T-helper 1 cell treated with Interleukin-12 subunit alpha and Interleukin-12 subunit beta and Interleukin-4 antibody, amounts not matched to agents 30 μg/mL and 1 μg/mL, for 36 hours (primary cell): ENCODE results near the gene ROPN1L.
"Not testable (repeated sequence)": the region's sequence is repeated elsewhere in the genome, so short reads cannot be mapped to it uniquely, and the experiment has no call there.

ENCODE experiments used
- H3K27ac Mint-ChIP-seq: one replicate; pipeline ENCODE4 v1.8.0; 2021; ENCODE audit warnings: mild to moderate bottlenecking, mixed read lengths
- H3K27me3 Mint-ChIP-seq: one replicate; pipeline ENCODE4 v1.8.0; 2021; ENCODE audit warnings: low read depth, mixed read lengths
- H3K36me3 Mint-ChIP-seq: one replicate; pipeline ENCODE4 v1.8.0; 2021; ENCODE audit warnings: low read depth, mixed read lengths
- H3K4me1 Mint-ChIP-seq: one replicate; pipeline ENCODE4 v1.8.0; 2021; ENCODE audit warnings: low read depth, mixed read lengths
- H3K4me3 Mint-ChIP-seq: one replicate; pipeline ENCODE4 v1.8.0; 2021; ENCODE audit warnings: mild to moderate bottlenecking, moderate library complexity, mixed read lengths
- H3K9me3 Mint-ChIP-seq: one replicate; pipeline ENCODE4 v1.8.0; 2021; ENCODE audit warnings: mixed read lengths

The ROPN1L gene

GRCh38 chr5:10503997-10504793, 62.5 kb downstream of the ROPN1L start:
- Mint-ChIP-seq H3K27ac (no peak overlapping the region), H3K9me3 (no peaks in the 10 kb centered on the region), H3K27me3 (no peaks in the 10 kb centered on the region), H3K36me3 (no peaks in the 10 kb centered on the region), H3K4me3 (no peak overlapping the region), H3K4me1 (peaks cover 2% of the 10 kb centered on the region)

GRCh38 chr5:10505517-10506095, 63.9 kb downstream of the ROPN1L start:
- Mint-ChIP-seq H3K4me1 (peaks cover 2% of the 10 kb centered on the region), H3K36me3 (no peaks in the 10 kb centered on the region), H3K9me3 (no peaks in the 10 kb centered on the region), H3K27me3 (no peaks in the 10 kb centered on the region), H3K27ac (no peak overlapping the region), H3K4me3 (no peak overlapping the region)

GRCh38 chr5:10506535-10506934, 64.9 kb downstream of the ROPN1L start:
- Mint-ChIP-seq H3K4me1 (peaks cover 2% of the 10 kb centered on the region), H3K27me3 (no peaks in the 10 kb centered on the region), H3K36me3 (no peaks in the 10 kb centered on the region), H3K9me3 (no peaks in the 10 kb centered on the region), H3K27ac (no peak overlapping the region), H3K4me3 (no peak overlapping the region)

GRCh38 chr5:10507575-10508096, 66.0 kb downstream of the ROPN1L start:
- Mint-ChIP-seq H3K27me3 (peaks cover 6% of the 10 kb centered on the region), H3K4me1 (peaks cover 2% of the 10 kb centered on the region), H3K4me3 (no peak overlapping the region)

GRCh38 chr5:10509575-10509974, 67.9 kb downstream of the ROPN1L start:
- Mint-ChIP-seq H3K27ac (no peak overlapping the region), H3K4me3 (no peak overlapping the region), H3K4me1 (peaks cover 2% of the 10 kb centered on the region), H3K27me3 (peaks cover 6% of the 10 kb centered on the region), H3K9me3 (no peaks in the 10 kb centered on the region), H3K36me3 (no peaks in the 10 kb centered on the region)

More at GRCh38 chr5:10507575-10508096, 66.0 kb downstream of the ROPN1L start:
- Mint-ChIP-seq H3K36me3 (no peaks in the 10 kb centered on the region), H3K27ac (no peak overlapping the region), H3K9me3 (no peaks in the 10 kb centered on the region)

- Mint-ChIP-seq H3K27ac (no peak overlapping the region), H3K9me3 (no peaks in the 10 kb centered on the region), H3K4me3 (no peak overlapping the region), H3K27me3 (peaks cover 6% of the 10 kb centered on the region), H3K36me3 (no peaks in the 10 kb centered on the region), H3K4me1 (peaks cover 2% of the 10 kb centered on the region)
Measured at GRCh38 chr5:10511741-10512640, 70.3 kb downstream of the ROPN1L start.

GRCh38 chr5:10513501-10514442, 72.1 kb downstream of the ROPN1L start:
- Mint-ChIP-seq H3K4me3 (no peak overlapping the region), H3K27me3 (peaks cover 12% of the 10 kb centered on the region), H3K27ac (no peak overlapping the region), H3K4me1 (peaks cover under 1% of the 10 kb centered on the region), H3K9me3 (no peaks in the 10 kb centered on the region), H3K36me3 (no peaks in the 10 kb centered on the region)

GRCh38 chr5:10514572-10514971, 72.9 kb downstream of the ROPN1L start:
- not testable (repeated sequence) for H3K4me3 Mint-ChIP-seq, H3K4me1 Mint-ChIP-seq, H3K9me3 Mint-ChIP-seq, H3K27ac Mint-ChIP-seq, H3K36me3 Mint-ChIP-seq
- H3K27me3 Mint-ChIP-seq = peaks cover 12% of the 10 kb centered on the region
